Retinal pigment epithelial cell (primary cell): ENCODE measurements around the gene MRM3.
"Not testable (repeated sequence)": the region's sequence is repeated elsewhere in the genome, so short reads cannot be mapped to it uniquely, and the experiment has no call there.

Experiments
- DNase-seq: peaks from one replicate; pipeline ENCODE4 v3.0.0-alpha.2; 2010; ENCODE audit warnings: low read depth
- H3K4me3 ChIP-seq: 2 replicates; pipeline ENCODE4 v1.5.1; 2011; ENCODE audit warnings: mild to moderate bottlenecking, low read length, control low read depth, moderate library complexity
- TF ChIP-seq, protein P1 (sequence below): conservative IDR thresholded peaks from 2 replicates; pipeline ENCODE4 v1.5.1; 2011; ENCODE audit warnings: low read depth, low read length, control low read depth, inconsistent platforms

MRM3 gene

DNA sequence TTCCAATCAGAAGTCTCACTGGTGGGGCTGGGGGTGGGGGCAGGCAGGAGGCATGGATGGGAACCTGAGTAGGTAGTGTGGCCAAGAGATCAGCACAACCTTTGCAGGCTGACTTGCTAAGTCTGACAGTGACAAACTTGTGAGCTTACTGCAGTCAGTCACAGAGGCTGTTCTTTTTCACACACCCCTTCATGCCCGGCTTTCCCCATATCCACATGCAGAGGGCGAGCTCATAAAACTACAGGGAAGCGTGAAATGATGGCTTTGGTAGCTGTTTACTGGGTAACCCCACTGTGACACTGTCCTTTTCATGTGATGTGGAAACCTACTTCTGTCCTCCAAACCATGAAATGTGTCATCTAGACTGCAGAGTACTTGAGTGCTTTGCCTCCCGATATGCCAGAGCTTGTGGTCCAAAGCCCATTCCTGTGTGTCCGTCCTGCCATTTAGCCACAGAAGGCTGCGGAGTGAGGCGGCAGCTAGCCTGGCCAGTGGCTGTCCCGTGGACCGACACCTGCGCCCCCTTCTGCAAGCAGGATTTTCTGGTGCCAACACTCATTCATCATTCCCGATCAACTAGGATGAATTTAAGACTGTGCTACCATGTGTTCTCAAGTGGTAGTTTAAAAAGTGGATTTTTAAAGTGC lies 39.9 kb upstream of the MRM3 start:
- H3K4me3 ChIP-seq: no peak overlapping the region
- DNase-seq: no peak
- TF ChIP-seq, protein P1, sequence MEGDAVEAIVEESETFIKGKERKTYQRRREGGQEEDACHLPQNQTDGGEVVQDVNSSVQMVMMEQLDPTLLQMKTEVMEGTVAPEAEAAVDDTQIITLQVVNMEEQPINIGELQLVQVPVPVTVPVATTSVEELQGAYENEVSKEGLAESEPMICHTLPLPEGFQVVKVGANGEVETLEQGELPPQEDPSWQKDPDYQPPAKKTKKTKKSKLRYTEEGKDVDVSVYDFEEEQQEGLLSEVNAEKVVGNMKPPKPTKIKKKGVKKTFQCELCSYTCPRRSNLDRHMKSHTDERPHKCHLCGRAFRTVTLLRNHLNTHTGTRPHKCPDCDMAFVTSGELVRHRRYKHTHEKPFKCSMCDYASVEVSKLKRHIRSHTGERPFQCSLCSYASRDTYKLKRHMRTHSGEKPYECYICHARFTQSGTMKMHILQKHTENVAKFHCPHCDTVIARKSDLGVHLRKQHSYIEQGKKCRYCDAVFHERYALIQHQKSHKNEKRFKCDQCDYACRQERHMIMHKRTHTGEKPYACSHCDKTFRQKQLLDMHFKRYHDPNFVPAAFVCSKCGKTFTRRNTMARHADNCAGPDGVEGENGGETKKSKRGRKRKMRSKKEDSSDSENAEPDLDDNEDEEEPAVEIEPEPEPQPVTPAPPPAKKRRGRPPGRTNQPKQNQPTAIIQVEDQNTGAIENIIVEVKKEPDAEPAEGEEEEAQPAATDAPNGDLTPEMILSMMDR: no peak

DNA sequence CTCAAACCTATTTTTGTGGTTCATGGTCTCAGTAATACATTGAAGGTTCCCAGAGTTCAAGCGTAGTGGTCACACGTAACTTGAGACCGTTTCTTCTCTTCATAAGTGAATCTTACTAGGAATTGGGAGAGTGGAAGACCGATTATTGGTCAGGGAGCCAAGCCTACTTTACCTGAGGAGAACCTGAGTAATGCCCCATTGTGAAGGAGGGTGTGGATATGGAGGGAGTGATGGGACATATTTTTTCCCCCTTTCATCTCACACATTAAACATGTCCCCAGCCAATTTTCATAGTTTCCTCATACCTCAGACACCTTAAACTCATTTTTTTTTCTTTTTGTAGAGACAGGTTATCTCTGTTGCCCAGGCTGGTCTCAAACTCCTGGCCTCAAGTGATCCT lies 39.0 kb upstream of the MRM3 start:
- no peak overlapping the region for H3K4me3 ChIP-seq
- TF ChIP-seq, protein P1: no peak
- DNase-seq: no peak

DNA sequence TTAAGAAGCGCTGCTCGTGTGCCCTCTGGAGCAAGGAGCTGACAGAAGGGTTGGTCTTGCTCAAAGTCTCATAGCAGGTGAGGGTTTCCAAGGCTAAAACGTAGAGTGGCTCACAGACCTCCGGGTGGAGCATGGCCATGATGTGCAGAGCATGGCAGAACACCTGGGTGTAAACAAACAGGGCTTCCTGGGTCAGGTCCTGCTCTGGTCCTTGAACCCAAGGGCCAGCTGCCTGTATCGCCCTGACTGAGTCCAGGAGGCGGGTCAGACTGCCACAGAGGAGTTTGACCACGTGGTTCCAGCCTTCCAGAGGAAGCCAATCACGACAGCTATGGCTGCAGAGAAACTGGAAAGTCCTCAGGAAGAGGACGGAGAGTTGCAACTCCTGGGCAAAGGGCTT lies 37.2 kb upstream of the MRM3 start:
- TF ChIP-seq, protein P1: no peak
- H3K4me3 ChIP-seq: no peak overlapping the region
- no peak for DNase-seq

DNA sequence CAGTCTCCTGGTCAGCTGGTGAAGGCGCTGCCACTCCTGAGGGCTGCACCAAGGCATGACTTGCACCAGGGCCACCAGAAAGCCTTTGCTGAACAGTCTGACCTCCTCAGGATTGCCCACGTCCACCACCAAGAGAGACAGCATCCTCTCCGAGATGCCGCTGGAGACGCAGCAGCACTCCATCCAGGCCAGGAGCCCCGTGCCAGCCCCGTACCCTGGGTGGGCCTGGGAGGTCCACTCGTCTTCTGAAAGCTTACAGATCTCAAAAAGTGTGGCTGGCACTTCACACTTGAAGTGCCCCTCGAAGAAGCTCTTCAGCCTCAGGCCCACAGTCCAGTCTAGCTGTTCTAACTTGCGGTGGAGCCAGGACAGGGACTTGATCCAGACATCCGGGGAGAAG lies 36.7 kb upstream of the MRM3 start:
- no peak overlapping the region for H3K4me3 ChIP-seq
- no peak for DNase-seq
- TF ChIP-seq, protein P1: no peak

GRCh38 chr17:746181-746580 lies 36.0 kb upstream of the MRM3 start:
- DNase-seq: no peak
- H3K4me3 ChIP-seq: no peak overlapping the region
- TF ChIP-seq, protein P1: no peak

DNA sequence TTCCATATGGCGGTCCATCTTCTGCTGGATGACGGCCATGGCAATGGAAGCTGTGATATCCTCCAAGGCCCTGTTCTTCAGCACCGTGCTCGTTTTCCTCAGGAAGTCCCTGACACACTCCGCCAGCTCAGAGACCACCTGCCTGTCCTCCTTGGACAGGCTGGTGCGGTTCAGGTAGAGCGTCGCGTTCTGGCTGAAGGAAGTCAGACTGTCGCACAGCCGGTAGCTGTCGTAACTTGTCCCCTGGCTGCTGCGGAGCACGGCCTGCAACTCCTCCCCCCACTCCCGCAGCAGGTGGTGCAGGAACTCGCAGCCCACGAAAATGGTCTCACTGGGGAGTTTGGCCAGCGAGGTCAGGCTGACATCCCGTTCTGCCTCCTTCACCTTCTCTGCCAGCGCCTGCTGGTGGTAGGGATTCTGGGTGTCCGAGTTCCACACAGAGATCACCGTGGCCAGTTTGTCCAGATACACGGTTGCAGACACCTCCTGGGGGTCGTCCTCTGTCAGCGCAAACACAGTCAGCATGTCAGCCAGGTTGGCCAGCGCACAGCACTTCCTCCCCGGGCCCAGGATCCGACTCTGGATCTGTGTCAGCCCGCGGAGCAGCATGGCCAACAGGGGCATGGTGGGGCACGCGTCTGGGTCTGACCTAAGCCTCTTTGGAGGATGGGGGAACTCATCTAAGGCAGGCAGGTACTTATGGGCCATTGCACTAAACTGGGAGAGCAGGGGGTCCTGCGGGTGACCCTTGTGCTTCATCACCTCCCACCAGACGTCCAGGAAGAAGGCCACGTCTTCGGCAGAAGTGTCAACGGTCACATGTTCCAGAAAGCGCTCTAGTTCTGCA lies 35.1 kb upstream of the MRM3 start:
- no peak overlapping the region for H3K4me3 ChIP-seq
- no peak for DNase-seq
- TF ChIP-seq, protein P1: no peak

DNA sequence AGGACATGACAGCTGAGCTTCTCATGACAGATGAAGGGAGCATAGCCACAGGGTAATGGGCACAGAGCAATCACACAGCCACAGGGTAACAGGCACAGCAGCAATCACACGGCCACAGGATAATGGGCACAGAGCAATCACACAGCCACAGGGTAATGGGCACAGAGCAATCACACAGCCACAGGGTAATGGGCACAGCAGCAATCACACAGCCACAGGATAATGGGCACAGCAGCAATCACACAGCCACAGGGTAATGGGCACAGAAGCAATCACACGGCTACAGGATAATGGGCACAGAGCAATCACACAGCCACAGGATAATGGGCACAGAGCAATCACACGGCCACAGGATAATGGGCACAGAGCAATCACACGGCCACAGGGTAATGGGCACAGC lies 33.5 kb upstream of the MRM3 start:
- H3K4me3 ChIP-seq, DNase-seq: not testable (repeated sequence)

DNA sequence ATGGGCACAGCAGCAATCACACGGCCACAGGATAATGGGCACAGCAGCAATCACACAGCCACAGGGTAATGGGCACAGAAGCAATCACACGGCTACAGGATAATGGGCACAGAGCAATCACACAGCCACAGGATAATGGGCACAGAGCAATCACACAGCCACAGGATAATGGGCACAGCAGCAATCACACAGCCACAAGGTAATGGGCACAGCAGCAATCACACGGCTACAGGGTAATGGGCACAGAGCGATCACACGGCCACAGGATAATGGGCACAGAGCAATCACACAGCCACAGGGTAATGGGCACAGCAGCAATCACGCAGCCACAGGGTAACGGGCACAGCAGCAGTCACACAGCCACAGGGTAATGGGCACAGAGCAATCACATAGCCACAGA lies 32.8 kb upstream of the MRM3 start:
- not testable (repeated sequence) for H3K4me3 ChIP-seq, DNase-seq
